IPS-18c (cell line): ENCODE results near the gene MYOT.

Experiments
- H3K4me3 ChIP-seq: 2 replicates; pipeline ENCODE4 v1.7.0; 2013; ENCODE audit warnings: low read depth, mild to moderate bottlenecking, low read length, moderate library complexity; ENCODE audit not compliant: insufficient read depth
- H3K9me3 ChIP-seq: one replicate; pipeline ENCODE4 v1.6.1; 2013; ENCODE audit warnings: mild to moderate bottlenecking, low read length, moderate library complexity; ENCODE audit not compliant: control insufficient read depth, insufficient read depth

Gene MYOT, protein sequence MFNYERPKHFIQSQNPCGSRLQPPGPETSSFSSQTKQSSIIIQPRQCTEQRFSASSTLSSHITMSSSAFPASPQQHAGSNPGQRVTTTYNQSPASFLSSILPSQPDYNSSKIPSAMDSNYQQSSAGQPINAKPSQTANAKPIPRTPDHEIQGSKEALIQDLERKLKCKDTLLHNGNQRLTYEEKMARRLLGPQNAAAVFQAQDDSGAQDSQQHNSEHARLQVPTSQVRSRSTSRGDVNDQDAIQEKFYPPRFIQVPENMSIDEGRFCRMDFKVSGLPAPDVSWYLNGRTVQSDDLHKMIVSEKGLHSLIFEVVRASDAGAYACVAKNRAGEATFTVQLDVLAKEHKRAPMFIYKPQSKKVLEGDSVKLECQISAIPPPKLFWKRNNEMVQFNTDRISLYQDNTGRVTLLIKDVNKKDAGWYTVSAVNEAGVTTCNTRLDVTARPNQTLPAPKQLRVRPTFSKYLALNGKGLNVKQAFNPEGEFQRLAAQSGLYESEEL

GRCh38 chr5:137867664-137868063, at the start of gene MYOT:
Gene MYOT (plus strand): TSS chr5:137867860. CDS start chr5:137870652, 2,792 bp downstream.
- Histone ChIP-seq H3K9me3 (no peaks in the 10 kb centered on the region), H3K4me3 (no peak within 1 kb of the TSS)

DNA sequence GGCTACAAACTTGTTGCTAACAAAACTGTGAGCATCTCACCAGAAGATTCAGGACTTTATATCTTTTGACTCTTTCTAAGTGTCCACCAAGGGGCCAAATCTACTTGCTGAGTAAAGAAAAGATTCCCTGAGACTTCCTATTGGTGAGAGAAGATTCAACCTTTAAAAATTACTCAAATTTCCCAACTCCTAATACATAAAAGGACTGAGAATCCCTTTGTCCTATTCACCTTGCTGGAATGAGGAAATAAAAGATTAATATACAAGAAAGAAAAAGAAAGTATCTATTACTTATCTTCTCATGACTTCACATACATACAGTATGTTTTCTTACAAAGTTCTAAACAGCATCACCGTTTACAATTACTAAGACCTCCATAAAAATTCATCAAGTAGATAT, 47.9 kb upstream of the MYOT start:
- Histone ChIP-seq H3K9me3 (no peaks in the 10 kb centered on the region), H3K4me3 (no peak overlapping the region)

DNA sequence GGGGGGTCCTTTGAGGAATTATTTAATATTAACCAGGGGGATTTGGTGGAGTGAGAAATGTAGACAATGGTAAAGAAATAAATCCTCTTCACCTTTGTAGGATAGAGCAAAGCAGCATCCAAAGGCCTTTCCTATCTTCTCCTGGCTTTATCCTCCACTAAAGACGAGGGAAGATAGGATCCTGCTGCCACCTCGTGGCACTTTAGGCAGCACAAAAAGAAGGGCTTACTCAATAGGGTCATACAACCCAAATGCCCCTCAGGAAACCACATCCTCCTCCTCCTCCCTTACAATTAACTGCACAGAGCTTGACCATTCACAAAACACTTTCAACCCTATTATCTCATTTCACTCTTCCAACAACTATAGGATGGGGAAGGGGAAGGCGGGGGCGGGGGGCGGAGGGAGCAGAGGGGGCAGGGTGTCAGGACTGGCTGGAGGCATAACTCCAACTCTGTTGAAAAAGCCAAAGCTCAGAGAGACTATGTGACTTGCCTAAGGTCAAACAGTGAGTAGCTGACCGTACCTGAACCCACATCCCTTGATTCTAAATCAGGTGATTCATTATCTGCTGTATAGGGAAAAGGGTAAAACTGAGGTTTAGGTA, 45.4 kb upstream of the MYOT start:
- Histone ChIP-seq H3K4me3 (no peak overlapping the region), H3K9me3 (no peaks in the 10 kb centered on the region)

GRCh38 chr5:137822984-137823383, 44.7 kb upstream of the MYOT start:
- Histone ChIP-seq H3K4me3 (no peak overlapping the region), H3K9me3 (no peaks in the 10 kb centered on the region)

DNA sequence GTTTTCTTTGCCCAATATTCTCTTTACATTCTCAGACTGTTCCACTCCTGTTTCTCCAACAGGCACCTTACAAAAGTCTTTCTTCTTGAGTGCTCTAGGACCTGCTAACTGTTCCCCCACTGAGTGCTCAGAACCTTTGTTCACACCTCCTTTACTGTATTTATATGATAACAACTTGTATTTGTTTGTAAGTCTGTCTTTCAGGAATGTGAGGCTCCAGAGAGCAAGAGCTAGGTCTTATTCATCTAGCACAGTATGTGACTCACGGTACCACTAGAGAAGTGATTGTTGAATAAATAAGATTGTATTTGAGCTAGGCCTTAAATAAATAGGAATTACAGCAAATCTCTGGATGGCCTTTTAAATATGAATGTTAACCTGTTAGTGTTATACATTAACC, 42.5 kb upstream of the MYOT start:
- Histone ChIP-seq H3K4me3 (no peak overlapping the region), H3K9me3 (no peaks in the 10 kb centered on the region)

DNA sequence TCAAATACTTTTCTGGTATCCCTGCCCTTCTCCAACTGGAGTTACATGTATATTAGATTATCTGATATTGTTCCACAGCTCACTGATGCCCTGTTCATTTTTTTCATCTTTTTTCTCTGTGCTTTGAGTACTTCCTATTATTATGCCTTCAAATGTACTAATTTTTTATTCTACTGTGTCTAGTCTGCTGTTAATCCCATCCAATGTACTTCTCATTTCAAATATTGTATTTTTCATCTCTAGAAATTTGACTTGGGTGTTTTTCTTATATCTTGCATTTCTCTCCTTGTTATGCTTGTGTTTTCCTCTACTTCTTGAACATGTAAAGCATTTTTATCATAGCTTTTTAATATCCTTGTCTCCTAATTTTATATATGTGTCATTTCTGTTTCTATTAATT, 41.6 kb upstream of the MYOT start:
- Histone ChIP-seq H3K9me3 (no peaks in the 10 kb centered on the region), H3K4me3 (no peak overlapping the region)

- Histone ChIP-seq H3K9me3 (no peaks in the 10 kb centered on the region), H3K4me3 (no peak overlapping the region)
Measured at GRCh38 chr5:137828180-137828579, 39.5 kb upstream of the MYOT start.

DNA sequence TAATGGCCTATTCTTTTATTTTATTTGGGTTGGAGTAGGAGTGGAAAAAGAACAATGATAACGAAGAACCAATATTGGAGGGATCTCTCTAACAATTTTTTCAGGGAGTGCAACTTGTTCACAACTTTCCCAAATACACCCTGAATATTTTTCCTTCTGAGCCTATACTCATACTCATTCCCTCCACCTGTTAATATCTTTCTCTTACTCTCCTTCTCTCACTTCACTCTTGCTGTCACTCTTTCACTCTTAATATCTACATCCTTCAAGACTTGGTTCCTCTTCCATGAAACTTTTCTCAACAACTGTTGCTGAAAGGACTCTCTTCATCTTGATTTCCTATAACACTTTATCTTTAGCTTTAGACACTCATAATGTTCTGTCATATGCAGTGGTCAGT, 39.0 kb upstream of the MYOT start:
- Histone ChIP-seq H3K4me3 (no peak overlapping the region), H3K9me3 (no peaks in the 10 kb centered on the region)

GRCh38 chr5:137831105-137831504, 36.6 kb upstream of the MYOT start:
- no peaks in the 10 kb centered on the region for H3K9me3 ChIP-seq
- H3K4me3 ChIP-seq: no peak overlapping the region

- Histone ChIP-seq H3K9me3 (no peaks in the 10 kb centered on the region), H3K4me3 (no peak overlapping the region)
Measured at GRCh38 chr5:137831526-137831925, 36.1 kb upstream of the MYOT start.

DNA sequence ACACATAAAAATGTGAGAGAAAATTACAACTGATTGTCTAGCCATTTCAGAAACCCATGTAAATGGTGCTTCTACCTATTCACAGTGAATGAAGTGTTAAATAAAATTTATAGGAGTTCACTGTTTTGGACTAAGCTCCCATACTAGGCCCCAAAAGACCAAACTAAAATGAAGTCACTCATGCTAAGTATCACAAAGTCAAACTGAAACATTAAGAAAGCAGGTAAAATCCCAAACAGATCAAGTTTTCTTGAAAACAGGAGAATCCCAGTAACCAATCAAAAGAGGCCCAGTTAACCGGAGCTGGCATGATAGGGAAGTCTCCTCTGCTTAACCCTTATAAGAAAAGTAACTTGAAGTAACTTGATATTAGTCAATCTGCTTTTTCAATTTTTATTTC, 35.2 kb upstream of the MYOT start:
- H3K4me3 ChIP-seq: no peak overlapping the region
- H3K9me3 ChIP-seq: no peaks in the 10 kb centered on the region

DNA sequence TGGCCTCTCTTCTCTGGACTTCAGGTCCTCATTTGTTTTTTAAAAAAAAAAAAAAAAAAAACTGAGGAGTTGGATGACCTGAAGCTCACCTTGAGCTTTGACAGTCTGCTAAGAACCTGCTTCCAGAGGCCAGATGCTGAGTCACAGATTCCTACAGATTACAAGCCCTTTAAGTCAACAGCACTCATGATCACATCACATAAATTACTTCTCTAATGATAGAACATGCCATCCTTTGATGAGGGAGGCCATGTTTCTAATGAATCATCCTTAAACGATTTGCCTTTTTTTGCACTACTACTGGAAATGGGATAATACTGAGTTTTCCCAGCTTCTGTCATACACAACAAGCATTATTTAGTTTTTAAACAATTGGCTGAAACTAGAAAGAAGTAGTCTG, 34.2 kb upstream of the MYOT start:
- Histone ChIP-seq H3K9me3 (no peaks in the 10 kb centered on the region), H3K4me3 (no peak overlapping the region)

DNA sequence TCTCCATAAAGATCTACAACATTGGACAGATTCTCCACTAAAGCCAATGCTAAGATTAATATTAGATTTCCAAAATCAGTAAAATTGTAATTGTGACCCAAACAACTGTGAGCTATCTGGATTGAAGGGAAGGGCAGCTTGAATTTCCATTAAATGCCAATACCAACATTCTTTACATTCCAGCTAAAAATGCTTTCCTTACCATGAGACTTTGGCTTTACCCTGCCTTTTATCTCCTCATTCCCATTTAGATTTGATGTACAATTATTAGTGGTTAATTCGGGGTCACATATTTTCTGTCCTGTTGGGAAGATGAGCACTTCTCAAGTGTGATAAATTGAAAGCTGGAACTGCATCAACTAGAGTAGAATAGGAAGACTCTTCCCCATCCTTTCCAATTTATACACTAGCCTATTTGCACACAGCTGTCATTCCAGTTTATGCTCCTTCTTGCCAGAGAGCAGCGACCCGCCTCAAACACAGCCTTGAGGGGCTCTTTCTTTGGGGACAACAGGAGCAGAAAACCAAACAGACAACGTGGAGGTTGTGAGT, 33.1 kb upstream of the MYOT start:
- no peaks in the 10 kb centered on the region for H3K9me3 ChIP-seq
- no peak overlapping the region for H3K4me3 ChIP-seq

DNA sequence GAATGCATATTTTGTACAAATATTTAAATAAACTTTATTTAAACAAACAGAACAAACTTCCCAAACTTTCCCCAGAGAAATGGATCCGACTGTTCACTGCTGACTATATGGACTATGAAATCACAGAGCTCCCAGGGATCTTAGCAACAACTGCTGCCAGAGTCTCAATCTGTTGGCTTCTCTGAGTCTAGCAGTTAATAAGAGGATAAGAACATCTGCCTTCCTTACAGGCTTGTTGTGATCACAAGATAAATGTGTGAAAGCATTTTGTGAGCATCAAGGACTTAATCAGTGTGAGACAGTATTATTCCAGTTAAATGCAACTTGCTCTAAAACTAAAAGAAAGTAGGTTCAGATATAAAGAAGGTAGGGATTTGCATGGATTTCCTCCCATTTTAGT, 31.4 kb upstream of the MYOT start:
- H3K9me3 ChIP-seq: no peaks in the 10 kb centered on the region

DNA sequence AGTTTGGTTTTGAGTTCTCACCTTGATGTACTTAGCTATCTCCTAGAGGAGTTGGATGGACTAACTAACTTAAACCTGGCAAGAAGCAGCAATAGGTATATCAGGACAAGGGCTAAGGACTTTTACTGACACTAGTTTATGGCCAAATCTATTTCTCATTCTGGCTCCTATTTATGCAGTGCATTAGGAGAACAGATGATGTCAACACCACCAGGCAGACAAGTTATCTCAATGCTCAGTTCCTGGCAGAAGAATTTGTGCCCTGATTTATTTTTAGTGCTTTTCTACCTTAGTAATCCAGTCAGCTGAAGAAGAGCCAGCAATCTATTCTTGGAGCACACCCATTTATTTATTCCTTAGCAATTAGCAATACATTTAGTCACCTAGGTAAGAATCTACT, 30.7 kb upstream of the MYOT start:
- no peaks in the 10 kb centered on the region for H3K9me3 ChIP-seq
- H3K4me3 ChIP-seq: no peak overlapping the region

More for the DNA sequence above, 31.4 kb upstream of the MYOT start:
- H3K4me3 ChIP-seq: no peak overlapping the region

GRCh38 chr5:137837491-137838394, 29.9 kb upstream of the MYOT start:
- no peak overlapping the region for H3K4me3 ChIP-seq
- no peaks in the 10 kb centered on the region for H3K9me3 ChIP-seq

DNA sequence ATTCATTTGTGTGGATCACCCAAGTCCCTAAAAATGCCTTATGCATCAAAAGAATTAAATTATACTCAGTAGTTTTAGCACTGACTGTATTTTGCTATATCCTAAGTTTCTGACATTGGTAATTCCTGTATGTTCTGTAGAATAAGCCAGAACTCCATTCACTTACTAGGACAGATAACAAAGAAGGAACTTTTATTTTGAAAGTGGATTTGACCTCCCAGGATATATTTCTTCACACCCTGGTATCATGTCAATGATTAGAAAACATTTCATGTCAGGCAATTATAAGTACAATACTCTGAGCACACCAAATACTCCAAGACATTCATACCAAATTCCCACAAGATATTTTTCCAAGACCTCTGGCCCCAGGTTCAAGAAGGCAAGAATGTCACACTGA, 28.7 kb upstream of the MYOT start:
- H3K4me3 ChIP-seq: no peak overlapping the region
- H3K9me3 ChIP-seq: no peaks in the 10 kb centered on the region
